Liver (tissue), 3 donors: ENCODE measurements around the gene FRG2.

Source experiments
- ATF3 ChIP-seq: IDR thresholded peaks from 2 replicates; pipeline ENCODE4 v1.6.1; 2016; ENCODE audit warnings: antibody characterized with exemption
- CTCF ChIP-seq: fragments of 150-350 bp; IDR thresholded peaks from 2 replicates; pipeline ENCODE4 v1.5.1; 2017; ENCODE audit warnings: improper control_type of control experiment, low read depth, low read length; ENCODE audit not compliant: missing input control
- FOXA1 ChIP-seq: IDR thresholded peaks from 2 replicates; pipeline ENCODE4 v1.6.1; 2016; ENCODE audit warnings: antibody characterized with exemption
- RXRA ChIP-seq, 2 donors: IDR thresholded peaks; 2 replicates each; pipeline ENCODE4 v1.6.1; 2017 to 2018; ENCODE audit warnings: antibody characterized with exemption in 2 of 2, mild to moderate bottlenecking in 1 of 2
- YY1 ChIP-seq: IDR thresholded peaks from 2 replicates; pipeline ENCODE4 v1.6.1; 2016; ENCODE audit warnings: antibody characterized with exemption, mild to moderate bottlenecking
- ZBTB33 ChIP-seq: IDR thresholded peaks from 2 replicates; pipeline ENCODE4 v1.6.1; 2016; ENCODE audit warnings: antibody characterized with exemption
- donor health status: healthy.
- donor health status: healthy.

- TF ChIP-seq FOXA1 (no peak), CTCF (no peak), YY1 (no peak), ZBTB33 (no peak), RXRA (IDR thresholded peaks at IDR 0.05) (no peak), ATF3 (no peak)
Measured at GRCh38 chr4:190016369-190017289, 10.4 kb downstream of the FRG2 start.
